Measurements from ENCODE around the gene TNPO3. TPM values are rescaled to one million over a fixed set of nuclear protein-coding genes. Genes with fewer than 3 reads are reported as not detected.
A peak's percentile ranks its signal among the peaks of the same experiment; 100 is the strongest.

TNPO3 gene
- total RNA-seq, 3 donors from 2014 or later (not counting 1 experiment from before 2014, with no cell fraction given): 33.9 to 41.1 (median 37.9) TPM

DNA sequence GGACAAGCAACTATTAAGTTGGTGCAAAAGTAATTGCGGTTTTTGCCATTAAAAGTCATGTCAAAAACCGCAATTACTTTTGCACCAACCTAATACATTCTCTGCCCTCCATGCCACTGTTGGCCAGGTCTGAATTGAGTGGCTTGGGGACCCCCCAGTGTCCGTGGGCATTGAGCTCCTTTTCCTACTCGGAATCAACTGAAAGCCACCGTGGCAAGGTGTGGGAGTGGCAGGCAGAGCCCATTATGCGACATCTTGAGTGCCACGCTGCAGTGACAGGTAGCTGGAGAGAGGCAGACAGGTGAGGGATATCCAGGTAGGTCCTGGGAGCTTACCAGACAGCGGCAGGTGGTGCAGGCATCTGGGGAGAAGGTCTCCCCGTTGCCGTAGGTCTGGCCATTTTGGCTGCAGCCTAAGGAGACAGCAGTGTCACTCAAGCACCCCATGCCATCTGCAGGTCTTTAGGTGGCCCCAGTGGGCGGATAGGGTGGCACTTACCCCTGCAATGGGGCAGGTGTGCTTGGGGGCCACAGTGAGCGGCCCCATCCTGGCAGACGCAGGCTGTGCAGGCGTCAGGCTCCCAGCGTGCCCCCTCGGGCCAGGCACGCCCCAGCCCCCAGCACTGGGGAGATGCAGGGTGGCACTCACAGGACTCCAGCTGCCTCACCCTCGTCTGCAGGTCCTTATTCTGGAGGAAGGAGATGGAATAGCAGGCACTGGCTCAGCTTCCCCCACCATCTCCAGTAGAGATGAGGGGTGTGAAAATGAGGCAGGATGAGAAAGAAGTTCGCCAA is 147.9 kb downstream of the TNPO3 start:
- intact Hi-C loops (cut with micrococcal nuclease): no loop called here
- H3K4me1 Mint-ChIP-seq: no peaks in the 10 kb centered on the region
- H3K36me3 Mint-ChIP-seq: no peaks in the 10 kb centered on the region
- H3K4me3 Mint-ChIP-seq: no peak overlapping the region
- no peak overlapping the region for H3K27ac ChIP-seq (ENCODE audit: low read length)
- whole genome bisulfite sequencing (ENCODE audit: insufficient coverage): 91% methylated on average over 19 of the region's 19 CpGs
- H3K4me1 ChIP-seq (ENCODE audit: control insufficient read depth, insufficient read depth, low read length): peaks cover 11% of the 10 kb centered on the region
- no peak overlapping the region for H3K27ac Mint-ChIP-seq
- H3K9me3 Mint-ChIP-seq: no peaks in the 10 kb centered on the region
- H3K27me3 ChIP-seq (ENCODE audit: control insufficient read depth, insufficient read depth, low read length): peaks cover 9% of the 10 kb centered on the region
- DNase-seq (no peak), ATAC-seq (no peak)
- no peaks in the 10 kb centered on the region for H3K9me3 ChIP-seq (ENCODE audit: control insufficient read depth, insufficient read depth, low read length)
- H3K4me3 ChIP-seq (ENCODE audit: low read length): no peak overlapping the region
- H3K36me3 ChIP-seq (ENCODE audit: control insufficient read depth, insufficient read depth, low read length): no peaks in the 10 kb centered on the region
- peaks cover 29 to 52% of the 10 kb centered on the region in 2 donors for H3K27me3 Mint-ChIP-seq (ENCODE audit: low read depth in 2 of 2)
- TF ChIP-seq, protein P1, sequence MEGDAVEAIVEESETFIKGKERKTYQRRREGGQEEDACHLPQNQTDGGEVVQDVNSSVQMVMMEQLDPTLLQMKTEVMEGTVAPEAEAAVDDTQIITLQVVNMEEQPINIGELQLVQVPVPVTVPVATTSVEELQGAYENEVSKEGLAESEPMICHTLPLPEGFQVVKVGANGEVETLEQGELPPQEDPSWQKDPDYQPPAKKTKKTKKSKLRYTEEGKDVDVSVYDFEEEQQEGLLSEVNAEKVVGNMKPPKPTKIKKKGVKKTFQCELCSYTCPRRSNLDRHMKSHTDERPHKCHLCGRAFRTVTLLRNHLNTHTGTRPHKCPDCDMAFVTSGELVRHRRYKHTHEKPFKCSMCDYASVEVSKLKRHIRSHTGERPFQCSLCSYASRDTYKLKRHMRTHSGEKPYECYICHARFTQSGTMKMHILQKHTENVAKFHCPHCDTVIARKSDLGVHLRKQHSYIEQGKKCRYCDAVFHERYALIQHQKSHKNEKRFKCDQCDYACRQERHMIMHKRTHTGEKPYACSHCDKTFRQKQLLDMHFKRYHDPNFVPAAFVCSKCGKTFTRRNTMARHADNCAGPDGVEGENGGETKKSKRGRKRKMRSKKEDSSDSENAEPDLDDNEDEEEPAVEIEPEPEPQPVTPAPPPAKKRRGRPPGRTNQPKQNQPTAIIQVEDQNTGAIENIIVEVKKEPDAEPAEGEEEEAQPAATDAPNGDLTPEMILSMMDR (IDR thresholded peaks at IDR 0.05): no peak

DNA sequence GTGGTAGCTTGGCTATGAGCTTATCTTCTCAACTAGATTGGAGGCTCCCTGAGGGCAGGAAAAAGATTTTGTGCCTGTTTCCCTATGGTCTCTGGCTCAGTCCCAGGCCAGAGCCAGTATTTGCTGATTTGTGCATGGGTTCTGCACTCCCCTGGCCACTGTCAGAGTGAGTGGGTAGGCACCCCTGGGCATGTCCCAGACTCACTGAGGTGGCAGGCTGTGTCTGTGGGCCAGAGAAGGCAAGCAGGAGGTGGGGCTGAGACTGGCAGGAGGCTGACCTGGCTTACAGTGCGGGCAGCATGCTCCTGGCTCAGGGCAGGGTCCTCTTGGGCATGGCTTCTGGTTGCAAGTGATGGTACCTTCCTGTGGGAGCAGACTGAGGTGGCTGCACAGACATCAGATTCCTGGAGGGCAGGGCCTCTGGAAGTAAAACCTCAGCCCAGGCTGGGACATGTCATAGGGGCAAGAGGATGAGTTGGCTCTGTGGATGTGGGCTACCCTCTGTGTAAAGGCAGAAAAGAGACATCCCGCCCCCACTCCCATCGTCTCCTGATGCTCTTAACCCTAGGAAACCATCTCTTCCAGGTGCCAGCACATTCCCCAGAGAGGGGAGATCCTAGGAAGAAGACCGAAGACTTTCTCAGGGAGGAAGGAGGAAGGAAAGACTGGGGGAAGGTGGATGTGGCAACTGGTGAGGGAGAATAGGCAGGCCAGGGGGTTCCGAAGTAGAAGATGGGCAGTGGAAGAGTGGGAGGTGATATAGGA is 148.7 kb downstream of the TNPO3 start:
- intact Hi-C loops (cut with micrococcal nuclease): no loop called here
- DNase-seq (no peak), ATAC-seq (no peak)
- Histone ChIP-seq H3K4me3 (ENCODE audit: low read length) (no peak overlapping the region), H3K36me3 (ENCODE audit: control insufficient read depth, insufficient read depth, low read length) (no peaks in the 10 kb centered on the region), H3K9me3 (ENCODE audit: control insufficient read depth, insufficient read depth, low read length) (no peaks in the 10 kb centered on the region), H3K27me3 (ENCODE audit: control insufficient read depth, insufficient read depth, low read length) (peaks cover 9% of the 10 kb centered on the region), H3K27ac (ENCODE audit: low read length) (no peak overlapping the region), H3K4me1 (ENCODE audit: control insufficient read depth, insufficient read depth, low read length) (peaks cover 11% of the 10 kb centered on the region)
- TF ChIP-seq, protein P1 (IDR thresholded peaks at IDR 0.05): no peak
- Mint-ChIP-seq H3K4me1 (no peaks in the 10 kb centered on the region), H3K9me3 (no peaks in the 10 kb centered on the region), H3K27me3 (ENCODE audit: low read depth in 2 of 2) (peaks cover 30 to 50% of the 10 kb centered on the region in 2 donors), H3K4me3 (no peak overlapping the region), H3K27ac (no peak overlapping the region), H3K36me3 (no peaks in the 10 kb centered on the region)
- WGBS (ENCODE audit: insufficient coverage): 89% methylated on average over 3 of the region's 5 CpGs

DNA sequence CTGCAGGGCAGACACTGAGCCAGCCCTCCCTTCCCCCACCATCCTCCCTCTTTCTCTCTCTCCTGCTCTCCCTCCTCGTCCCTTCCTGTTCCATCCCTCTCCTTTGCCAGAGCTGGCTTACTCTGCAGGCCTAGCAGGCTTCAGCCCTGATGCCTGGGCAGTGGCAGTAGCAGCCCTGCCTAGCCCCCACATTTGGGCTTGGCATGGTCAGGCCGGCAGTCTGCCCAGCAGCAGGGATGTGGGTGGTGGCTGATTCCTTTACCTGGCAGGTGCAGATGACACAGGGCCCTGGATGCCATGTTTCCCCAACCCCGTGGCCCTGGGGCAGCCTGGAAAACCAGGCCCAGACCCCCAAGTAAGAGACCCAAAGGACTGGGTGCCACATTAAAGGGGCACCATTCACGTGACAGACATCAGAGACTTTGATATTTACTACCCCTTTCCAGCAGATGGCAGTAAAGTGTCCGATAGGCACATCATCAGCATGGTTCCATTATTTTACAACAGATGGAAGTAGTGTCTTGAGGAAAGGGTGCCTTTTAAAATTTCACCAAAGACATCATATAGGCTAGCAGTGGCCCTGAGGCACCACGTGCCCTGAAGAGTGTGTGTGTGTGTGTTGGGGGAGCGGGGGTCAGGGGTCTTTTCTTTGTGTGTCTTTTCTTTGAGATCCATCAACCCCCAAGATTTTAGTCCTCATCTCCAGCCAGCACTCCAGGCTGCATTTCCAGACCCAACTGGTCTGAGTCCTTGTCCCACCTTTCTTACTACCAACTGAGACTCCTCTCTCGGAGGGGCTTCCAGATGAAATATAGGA is 150.3 kb downstream of the TNPO3 start:
- TF ChIP-seq, protein P1 (IDR thresholded peaks at IDR 0.05): peak; percentile 60
- WGBS (ENCODE audit: insufficient coverage): 38% methylated on average over 4 of the region's 8 CpGs
- Mint-ChIP-seq H3K4me1 (no peaks in the 10 kb centered on the region), H3K4me3 (no peak overlapping the region), H3K9me3 (no peaks in the 10 kb centered on the region), H3K27me3 (ENCODE audit: low read depth in 2 of 2) (peaks cover 24 to 39% of the 10 kb centered on the region in 2 donors), H3K36me3 (no peaks in the 10 kb centered on the region), H3K27ac (no peak overlapping the region)
- Histone ChIP-seq H3K36me3 (ENCODE audit: control insufficient read depth, insufficient read depth, low read length) (no peaks in the 10 kb centered on the region), H3K27me3 (ENCODE audit: control insufficient read depth, insufficient read depth, low read length) (peaks cover 3% of the 10 kb centered on the region), H3K4me1 (ENCODE audit: control insufficient read depth, insufficient read depth, low read length) (peaks cover 7% of the 10 kb centered on the region), H3K9me3 (ENCODE audit: control insufficient read depth, insufficient read depth, low read length) (no peaks in the 10 kb centered on the region), H3K4me3 (ENCODE audit: low read length) (no peak overlapping the region), H3K27ac (ENCODE audit: low read length) (no peak overlapping the region)
- DNase-seq (peak in 1 of 2 donors; percentile 81), ATAC-seq (peak; percentile 64 to 88 (median 87))
- intact Hi-C loops (cut with micrococcal nuclease): loop anchor here (1.0 kb wide), 1 partner anchor 187 kb away; no protein-coding TSS in a partner anchor

Other genes starting within 250 kb of the TNPO3 start
- under 1 TPM in 2 of 3 donors, not detected in 1; 0.05 to 0.25 TPM for gene FLNC, start 224.7 kb downstream of the TNPO3 start, total RNA-seq
- 10 to 100 TPM; 82.9 to 98.0 (median 94.3) TPM for gene ATP6V1F, start 192.3 kb downstream of the TNPO3 start, total RNA-seq
- under 1 TPM in 2 of 3 donors, not detected in 1; 0.49 to 0.95 TPM for gene KCP, start 144.4 kb downstream of the TNPO3 start, total RNA-seq
- gene IRF5, start 117.2 kb downstream of the TNPO3 start, total RNA-seq: 10 to 100 TPM; 13.0 to 20.2 (median 19.5) TPM
- 1 to 10 TPM; 4.0 to 7.2 (median 5.1) TPM for gene TSPAN33, start 89.6 kb upstream of the TNPO3 start, total RNA-seq
- under 1 TPM; 0.09 to 0.50 (median 0.50) TPM for gene SMO, start 133.5 kb upstream of the TNPO3 start, total RNA-seq
- 10 to 100 TPM; 11.6 to 15.2 (median 14.5) TPM for gene AHCYL2, start 169.9 kb upstream of the TNPO3 start, total RNA-seq

All from natural killer cell (primary cell).